ENCODE data around the gene SLC10A1. TPM values are rescaled to one million over a fixed set of nuclear protein-coding genes. Genes with fewer than 3 reads are reported as not detected.

Gene SLC10A1
- total and polyA plus RNA-seq, 2 experiments from 2014 or later: 0.10 TPM; not detected in 1

DNA sequence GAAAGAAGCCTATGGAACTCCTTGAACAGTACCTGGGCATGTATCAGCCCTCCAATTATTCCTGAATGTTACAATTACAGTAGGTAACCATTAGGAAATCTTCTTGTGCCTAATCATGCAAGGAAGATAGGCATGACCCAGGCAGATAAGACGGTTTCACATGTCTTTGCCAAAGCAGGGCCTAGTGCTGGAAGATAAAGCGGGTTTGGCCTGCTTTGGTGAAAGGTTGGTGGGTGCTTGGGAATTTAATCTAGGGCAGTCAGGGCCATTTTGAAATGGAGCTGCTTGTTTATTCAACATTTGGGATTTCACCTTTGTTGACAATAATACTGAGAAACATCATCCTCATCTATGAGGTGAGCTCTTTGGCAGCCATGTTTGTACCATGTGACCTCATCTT lies 42.6 kb downstream of the SLC10A1 start (continued):
- TF ChIP-seq, protein P1, sequence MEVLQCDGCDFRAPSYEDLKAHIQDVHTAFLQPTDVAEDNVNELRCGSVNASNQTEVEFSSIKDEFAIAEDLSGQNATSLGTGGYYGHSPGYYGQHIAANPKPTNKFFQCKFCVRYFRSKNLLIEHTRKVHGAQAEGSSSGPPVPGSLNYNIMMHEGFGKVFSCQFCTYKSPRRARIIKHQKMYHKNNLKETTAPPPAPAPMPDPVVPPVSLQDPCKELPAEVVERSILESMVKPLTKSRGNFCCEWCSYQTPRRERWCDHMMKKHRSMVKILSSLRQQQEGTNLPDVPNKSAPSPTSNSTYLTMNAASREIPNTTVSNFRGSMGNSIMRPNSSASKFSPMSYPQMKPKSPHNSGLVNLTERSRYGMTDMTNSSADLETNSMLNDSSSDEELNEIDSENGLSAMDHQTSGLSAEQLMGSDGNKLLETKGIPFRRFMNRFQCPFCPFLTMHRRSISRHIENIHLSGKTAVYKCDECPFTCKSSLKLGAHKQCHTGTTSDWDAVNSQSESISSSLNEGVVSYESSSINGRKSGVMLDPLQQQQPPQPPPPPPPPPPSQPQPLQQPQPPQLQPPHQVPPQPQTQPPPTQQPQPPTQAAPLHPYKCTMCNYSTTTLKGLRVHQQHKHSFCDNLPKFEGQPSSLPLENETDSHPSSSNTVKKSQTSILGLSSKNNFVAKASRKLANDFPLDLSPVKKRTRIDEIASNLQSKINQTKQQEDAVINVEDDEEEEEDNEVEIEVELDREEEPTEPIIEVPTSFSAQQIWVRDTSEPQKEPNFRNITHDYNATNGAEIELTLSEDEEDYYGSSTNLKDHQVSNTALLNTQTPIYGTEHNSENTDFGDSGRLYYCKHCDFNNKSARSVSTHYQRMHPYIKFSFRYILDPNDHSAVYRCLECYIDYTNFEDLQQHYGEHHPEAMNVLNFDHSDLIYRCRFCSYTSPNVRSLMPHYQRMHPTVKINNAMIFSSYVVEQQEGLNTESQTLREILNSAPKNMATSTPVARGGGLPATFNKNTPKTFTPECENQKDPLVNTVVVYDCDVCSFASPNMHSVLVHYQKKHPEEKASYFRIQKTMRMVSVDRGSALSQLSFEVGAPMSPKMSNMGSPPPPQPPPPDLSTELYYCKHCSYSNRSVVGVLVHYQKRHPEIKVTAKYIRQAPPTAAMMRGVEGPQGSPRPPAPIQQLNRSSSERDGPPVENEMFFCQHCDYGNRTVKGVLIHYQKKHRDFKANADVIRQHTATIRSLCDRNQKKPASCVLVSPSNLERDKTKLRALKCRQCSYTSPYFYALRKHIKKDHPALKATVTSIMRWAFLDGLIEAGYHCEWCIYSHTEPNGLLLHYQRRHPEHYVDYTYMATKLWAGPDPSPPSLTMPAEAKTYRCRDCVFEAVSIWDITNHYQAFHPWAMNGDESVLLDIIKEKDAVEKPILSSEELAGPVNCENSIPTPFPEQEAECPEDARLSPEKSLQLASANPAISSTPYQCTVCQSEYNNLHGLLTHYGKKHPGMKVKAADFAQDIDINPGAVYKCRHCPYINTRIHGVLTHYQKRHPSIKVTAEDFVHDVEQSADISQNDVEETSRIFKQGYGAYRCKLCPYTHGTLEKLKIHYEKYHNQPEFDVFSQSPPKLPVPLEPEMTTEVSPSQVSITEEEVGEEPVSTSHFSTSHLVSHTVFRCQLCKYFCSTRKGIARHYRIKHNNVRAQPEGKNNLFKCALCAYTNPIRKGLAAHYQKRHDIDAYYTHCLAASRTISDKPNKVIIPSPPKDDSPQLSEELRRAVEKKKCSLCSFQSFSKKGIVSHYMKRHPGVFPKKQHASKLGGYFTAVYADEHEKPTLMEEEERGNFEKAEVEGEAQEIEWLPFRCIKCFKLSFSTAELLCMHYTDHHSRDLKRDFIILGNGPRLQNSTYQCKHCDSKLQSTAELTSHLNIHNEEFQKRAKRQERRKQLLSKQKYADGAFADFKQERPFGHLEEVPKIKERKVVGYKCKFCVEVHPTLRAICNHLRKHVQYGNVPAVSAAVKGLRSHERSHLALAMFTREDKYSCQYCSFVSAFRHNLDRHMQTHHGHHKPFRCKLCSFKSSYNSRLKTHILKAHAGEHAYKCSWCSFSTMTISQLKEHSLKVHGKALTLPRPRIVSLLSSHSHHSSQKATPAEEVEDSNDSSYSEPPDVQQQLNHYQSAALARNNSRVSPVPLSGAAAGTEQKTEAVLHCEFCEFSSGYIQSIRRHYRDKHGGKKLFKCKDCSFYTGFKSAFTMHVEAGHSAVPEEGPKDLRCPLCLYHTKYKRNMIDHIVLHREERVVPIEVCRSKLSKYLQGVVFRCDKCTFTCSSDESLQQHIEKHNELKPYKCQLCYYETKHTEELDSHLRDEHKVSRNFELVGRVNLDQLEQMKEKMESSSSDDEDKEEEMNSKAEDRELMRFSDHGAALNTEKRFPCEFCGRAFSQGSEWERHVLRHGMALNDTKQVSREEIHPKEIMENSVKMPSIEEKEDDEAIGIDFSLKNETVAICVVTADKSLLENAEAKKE (CRISPR knock-in tag; IDR thresholded peaks at IDR 0.05): no peak
- TF ChIP-seq JUNB (IDR thresholded peaks at IDR 0.05; ENCODE audit: unreplicated experiment): no peak

DNA sequence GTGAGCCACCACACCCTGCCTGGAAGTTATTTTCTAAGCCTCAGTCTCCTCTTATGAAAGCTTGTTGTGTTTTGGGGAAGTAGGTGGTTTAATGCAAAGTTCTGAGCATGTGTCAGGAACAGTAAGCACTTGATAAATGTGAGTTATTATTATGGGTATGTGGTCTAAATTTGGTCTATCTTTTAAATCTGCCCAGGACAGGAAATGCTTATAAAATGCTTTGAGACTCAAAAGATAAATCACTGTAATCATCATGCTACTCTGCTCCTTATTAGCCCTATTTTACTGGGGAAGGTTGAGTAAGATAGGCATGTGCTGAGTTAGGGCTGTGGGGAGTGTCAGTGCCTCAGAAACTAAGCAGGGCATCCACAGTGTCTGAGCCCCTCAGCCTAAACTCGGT lies 43.2 kb downstream of the SLC10A1 start:
- Histone ChIP-seq H3K4me3 (no peak overlapping the region), H3K4me2 (no peak overlapping the region), H3K79me2 (replicated peaks; ENCODE audit: insufficient read depth) (no peaks in the 10 kb centered on the region), H4K20me1 (replicated peaks; ENCODE audit: insufficient read depth) (no peaks in the 10 kb centered on the region), H3K27ac (ENCODE audit: low read depth) (no peak overlapping the region), H3K4me1 (ENCODE audit: insufficient read depth) (no peaks in the 10 kb centered on the region), H3K36me3 (ENCODE audit: insufficient read depth) (no peaks in the 10 kb centered on the region), H3K27me3 (ENCODE audit: insufficient read depth) (no peaks in the 10 kb centered on the region), H3K9me2 (ENCODE audit: insufficient read depth) (no peaks in the 10 kb centered on the region), H3F3A (replicated peaks; ENCODE audit: low read depth) (no peaks in the 10 kb centered on the region), H2AFZ (peak overlapping the region; percentile 48)
- DNase-seq (ENCODE audit: low spot score): no peak
- Mint-ChIP-seq H3K4me1 (peaks cover 5% of the 10 kb centered on the region; the same call in 1 of the 3 replicates), H3K27me3 (ENCODE audit: insufficient read depth, low read depth, poor library complexity) (peaks cover 2% of the 10 kb centered on the region), H3K27ac (no peak overlapping the region), H3K4me3 (no peak overlapping the region), H3K36me3 (ENCODE audit: low read depth) (no peaks in the 10 kb centered on the region), H3K9me3 (no peaks in the 10 kb centered on the region)
- no peak for ATAC-seq
- TF ChIP-seq, protein P2, sequence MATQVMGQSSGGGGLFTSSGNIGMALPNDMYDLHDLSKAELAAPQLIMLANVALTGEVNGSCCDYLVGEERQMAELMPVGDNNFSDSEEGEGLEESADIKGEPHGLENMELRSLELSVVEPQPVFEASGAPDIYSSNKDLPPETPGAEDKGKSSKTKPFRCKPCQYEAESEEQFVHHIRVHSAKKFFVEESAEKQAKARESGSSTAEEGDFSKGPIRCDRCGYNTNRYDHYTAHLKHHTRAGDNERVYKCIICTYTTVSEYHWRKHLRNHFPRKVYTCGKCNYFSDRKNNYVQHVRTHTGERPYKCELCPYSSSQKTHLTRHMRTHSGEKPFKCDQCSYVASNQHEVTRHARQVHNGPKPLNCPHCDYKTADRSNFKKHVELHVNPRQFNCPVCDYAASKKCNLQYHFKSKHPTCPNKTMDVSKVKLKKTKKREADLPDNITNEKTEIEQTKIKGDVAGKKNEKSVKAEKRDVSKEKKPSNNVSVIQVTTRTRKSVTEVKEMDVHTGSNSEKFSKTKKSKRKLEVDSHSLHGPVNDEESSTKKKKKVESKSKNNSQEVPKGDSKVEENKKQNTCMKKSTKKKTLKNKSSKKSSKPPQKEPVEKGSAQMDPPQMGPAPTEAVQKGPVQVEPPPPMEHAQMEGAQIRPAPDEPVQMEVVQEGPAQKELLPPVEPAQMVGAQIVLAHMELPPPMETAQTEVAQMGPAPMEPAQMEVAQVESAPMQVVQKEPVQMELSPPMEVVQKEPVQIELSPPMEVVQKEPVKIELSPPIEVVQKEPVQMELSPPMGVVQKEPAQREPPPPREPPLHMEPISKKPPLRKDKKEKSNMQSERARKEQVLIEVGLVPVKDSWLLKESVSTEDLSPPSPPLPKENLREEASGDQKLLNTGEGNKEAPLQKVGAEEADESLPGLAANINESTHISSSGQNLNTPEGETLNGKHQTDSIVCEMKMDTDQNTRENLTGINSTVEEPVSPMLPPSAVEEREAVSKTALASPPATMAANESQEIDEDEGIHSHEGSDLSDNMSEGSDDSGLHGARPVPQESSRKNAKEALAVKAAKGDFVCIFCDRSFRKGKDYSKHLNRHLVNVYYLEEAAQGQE (IDR thresholded peaks at IDR 0.05; ENCODE audit: unreplicated experiment): no peak
- TF ChIP-seq EZH2phosphoT487 (IDR thresholded peaks at IDR 0.05; ENCODE audit: unreplicated experiment): no peak
- TF ChIP-seq, protein P3, sequence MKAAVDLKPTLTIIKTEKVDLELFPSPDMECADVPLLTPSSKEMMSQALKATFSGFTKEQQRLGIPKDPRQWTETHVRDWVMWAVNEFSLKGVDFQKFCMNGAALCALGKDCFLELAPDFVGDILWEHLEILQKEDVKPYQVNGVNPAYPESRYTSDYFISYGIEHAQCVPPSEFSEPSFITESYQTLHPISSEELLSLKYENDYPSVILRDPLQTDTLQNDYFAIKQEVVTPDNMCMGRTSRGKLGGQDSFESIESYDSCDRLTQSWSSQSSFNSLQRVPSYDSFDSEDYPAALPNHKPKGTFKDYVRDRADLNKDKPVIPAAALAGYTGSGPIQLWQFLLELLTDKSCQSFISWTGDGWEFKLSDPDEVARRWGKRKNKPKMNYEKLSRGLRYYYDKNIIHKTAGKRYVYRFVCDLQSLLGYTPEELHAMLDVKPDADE (IDR thresholded peaks at IDR 0.05): no peak

Data from GM23338 (cell line).